ENCODE data around the gene SMCHD1. TPM values are rescaled to one million over a fixed set of nuclear protein-coding genes. Genes with fewer than 3 reads are reported as not detected.

SMCHD1 gene
- total and polyA plus RNA-seq, 4 donors, result 4.4 to 49.0 (median 25.4) TPM

DNA sequence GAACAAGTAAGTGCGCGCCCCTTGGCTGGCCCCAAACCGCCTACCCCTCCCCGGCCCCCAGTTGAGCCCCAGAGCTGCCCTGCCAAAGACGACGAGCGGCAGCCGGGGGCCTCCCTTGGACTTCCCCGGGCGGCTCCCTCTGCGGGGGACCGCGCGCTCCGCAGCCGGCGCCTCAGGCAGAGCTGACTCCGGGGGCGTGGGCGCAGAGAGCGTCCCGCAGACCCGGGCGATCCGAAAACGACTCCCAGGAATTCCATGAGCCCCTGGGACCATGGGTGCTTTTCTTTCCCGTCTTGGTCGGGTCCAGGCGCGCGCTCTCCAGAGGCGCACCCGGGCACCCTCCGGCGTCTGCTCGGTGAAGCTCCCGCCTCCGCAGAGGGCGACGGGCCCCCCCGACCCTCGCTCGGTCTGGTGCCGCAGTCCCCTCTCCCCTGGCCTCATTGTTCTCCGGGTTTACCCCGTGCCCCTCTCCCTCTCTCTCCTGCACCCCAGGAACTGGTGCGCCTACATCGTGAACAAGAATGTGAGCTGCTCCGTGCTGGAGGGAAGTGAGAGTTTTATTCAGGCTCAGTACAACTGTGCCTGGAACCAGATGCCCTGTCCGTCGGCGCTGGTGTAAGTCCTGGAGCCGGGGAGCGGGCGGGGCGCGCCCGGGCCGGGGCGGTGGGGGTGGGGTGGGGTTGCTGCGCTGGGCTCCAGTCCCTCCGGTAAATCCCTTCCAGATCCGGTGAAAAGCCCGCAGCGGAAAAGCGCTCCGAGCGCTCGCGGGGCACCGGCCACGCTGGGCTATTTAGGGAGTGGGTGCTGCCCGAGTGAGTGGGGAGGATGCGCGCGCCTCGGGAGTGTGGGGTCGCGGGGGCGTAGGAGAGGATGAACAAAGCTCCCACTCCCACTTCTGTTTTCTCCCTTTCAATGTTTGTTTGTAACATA, 192.1 kb downstream of the SMCHD1 start:
- Histone ChIP-seq H3K27me3 (ENCODE audit: control insufficient read depth in 4 of 4, insufficient read depth in 4 of 4, low read length in 3 of 4) (peaks cover 0 to 14% (median 7%) of the 10 kb centered on the region in 4 donors), H3K9ac (ENCODE audit: low read depth in 1 of 2, low read length in 2 of 2) (no peak overlapping the region), H3K27ac (ENCODE audit: low read depth in 1 of 2, low read length in 2 of 2) (peak overlapping the region in 1 of 2 donors; percentile 12), H3K9me3 (ENCODE audit: control insufficient read depth in 4 of 4, low read length in 3 of 4) (no peaks in the 10 kb centered on the region), H3K4me1 (ENCODE audit: control insufficient read depth in 4 of 4, insufficient read depth in 4 of 4, low read length in 3 of 4) (peaks cover 14 to 17% (median 15%) of the 10 kb centered on the region in 4 donors), H3K4me3 (ENCODE audit: low read depth in 1 of 3, low read length in 3 of 3) (peak overlapping the region in 2 of 3 donors; percentile 24 to 49), H3K36me3 (ENCODE audit: control insufficient read depth in 4 of 4, insufficient read depth in 3 of 4, low read depth in 1 of 4, low read length in 3 of 4) (no peaks in the 10 kb centered on the region)
- TF ChIP-seq ZBTB33 (IDR thresholded peaks at IDR 0.05) (no peak), CTCF (IDR thresholded peaks at IDR 0.05; ENCODE audit: low read depth, low read length, missing input control) (no peak), HNF4A (conservative IDR thresholded peaks at IDR 0.05) (no peak), HNF4G (IDR thresholded peaks at IDR 0.05) (no peak), RAD21 (IDR thresholded peaks at IDR 0.05) (no peak), FOXA2 (IDR thresholded peaks at IDR 0.05) (no peak), REST (IDR thresholded peaks at IDR 0.05) (no peak), JUND (IDR thresholded peaks at IDR 0.05) (no peak), GABPA (IDR thresholded peaks at IDR 0.05 in 1 of 2, conservative IDR thresholded peaks at IDR 0.05 in 1 of 2) (no peak), EGR1 (IDR thresholded peaks at IDR 0.05; ENCODE audit: low read depth in 2 of 2) (no peak), NR2F2 (IDR thresholded peaks at IDR 0.05) (no peak), SP1 (IDR thresholded peaks at IDR 0.05) (no peak), RXRA (IDR thresholded peaks at IDR 0.05) (no peak), TAF1 (conservative IDR thresholded peaks at IDR 0.05) (no peak), FOXA1 (IDR thresholded peaks at IDR 0.05) (no peak)
- TF ChIP-seq, protein P1, sequence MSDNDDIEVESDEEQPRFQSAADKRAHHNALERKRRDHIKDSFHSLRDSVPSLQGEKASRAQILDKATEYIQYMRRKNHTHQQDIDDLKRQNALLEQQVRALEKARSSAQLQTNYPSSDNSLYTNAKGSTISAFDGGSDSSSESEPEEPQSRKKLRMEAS (IDR thresholded peaks at IDR 0.05), result no peak
- TF ChIP-seq, protein P2, sequence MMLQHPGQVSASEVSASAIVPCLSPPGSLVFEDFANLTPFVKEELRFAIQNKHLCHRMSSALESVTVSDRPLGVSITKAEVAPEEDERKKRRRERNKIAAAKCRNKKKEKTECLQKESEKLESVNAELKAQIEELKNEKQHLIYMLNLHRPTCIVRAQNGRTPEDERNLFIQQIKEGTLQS (IDR thresholded peaks at IDR 0.05), result no peak
- DNase-seq (ENCODE audit: low spot score), result peak; percentile 47
- 2% methylated on average over 80 of the region's 80 CpGs for WGBS

All from liver (tissue), 9 donors.